HEK293 (cell line): Measurements from ENCODE around the gene C19orf47.

ENCODE experiments used
- CTCF ChIA-PET: fragments of 350-600 bp; formaldehyde crosslinking; extraction: SDS; loops from one replicate; lab custom pipeline; 2021; ENCODE audit warnings: antibody characterized with exemption; lab: Yijun Ruan, JAX
- POLR2A ChIA-PET: fragments of 300-600 bp; formaldehyde crosslinking; extraction: SDS; loops from one replicate; lab custom pipeline; 2020; ENCODE audit warnings: antibody characterized with exemption, inconsistent platforms; lab: Yijun Ruan, JAX
- H3K27ac ChIP-seq: fragments of 200-500 bp; sonication (Bioruptor generic); 2 replicates; pipeline ENCODE4 v1.5.1; 2014; ENCODE audit warnings: low read depth, low read length, control low read depth, inconsistent platforms; ENCODE audit errors: extremely low read depth
- H3K36me3 ChIP-seq, 2 experiments: fragments of 200-500 bp in 1 of 2; sonication (Bioruptor generic) in 1 of 2; 1 replicate in 1 of 2; 2 replicates in 1 of 2; pipeline ENCODE4 v1.5.1; 2014 to 2017; ENCODE audit warnings: inconsistent platforms in 2 of 2, low read length in 2 of 2; ENCODE audit not compliant: control insufficient read depth in 2 of 2, insufficient read depth in 1 of 2
- H3K4me1 ChIP-seq: fragments of 200-500 bp; sonication (Bioruptor generic); 2 replicates; pipeline ENCODE4 v1.5.1; 2014; ENCODE audit warnings: mild to moderate bottlenecking, low read length, inconsistent platforms; ENCODE audit not compliant: control insufficient read depth, insufficient read depth
- H3K4me3 ChIP-seq: 2 replicates; pipeline ENCODE4 v1.5.1; 2011; ENCODE audit warnings: low read depth, mild to moderate bottlenecking, control low read depth, low read length, moderate library complexity
- H3K9me3 ChIP-seq: fragments of 200-500 bp; sonication (Bioruptor generic); 2 replicates; pipeline ENCODE4 v1.5.1; 2014; ENCODE audit warnings: low read depth, low read length, inconsistent platforms; ENCODE audit not compliant: control insufficient read depth, insufficient read depth
- GLI2 ChIP-seq: fragments of 450-650 bp; formaldehyde crosslinking; IDR thresholded peaks from 2 replicates; pipeline ENCODE4; 2017; ENCODE audit warnings: missing biosample characterization, missing genetic modification characterization, low read depth, borderline replicate concordance
- HOXC10 ChIP-seq: sonication (generic); formaldehyde crosslinking; IDR thresholded peaks from 2 replicates; pipeline ENCODE4 v1.8.1; 2023; ENCODE audit warnings: mild to moderate bottlenecking, missing genetic modification reagents
- INSM2 ChIP-seq: fragments of 450-650 bp; formaldehyde crosslinking; IDR thresholded peaks from 2 replicates; pipeline ENCODE4 v1.5.1; 2016; ENCODE audit warnings: missing biosample characterization, missing genetic modification characterization
- MYNN ChIP-seq: fragments of 450-650 bp; formaldehyde crosslinking; IDR thresholded peaks from 2 replicates; pipeline ENCODE4 v1.5.1; 2016; ENCODE audit warnings: missing biosample characterization, missing genetic modification characterization, borderline replicate concordance
- PBX3 ChIP-seq: sonication (generic); formaldehyde crosslinking; IDR thresholded peaks from 2 replicates; pipeline ENCODE4 v1.8.1; 2022; ENCODE audit warnings: mild to moderate bottlenecking, moderate library complexity, missing genetic modification reagents
- SETDB1 ChIP-seq: IDR thresholded peaks from one replicate; pipeline ENCODE4 v1.6.1; 2017; ENCODE audit warnings: mild to moderate bottlenecking, low read length, moderate library complexity, mixed read lengths; ENCODE audit not compliant: insufficient read length
- TRIM28 ChIP-seq: IDR thresholded peaks from 2 replicates; pipeline ENCODE4 v1.6.1; 2011; ENCODE audit warnings: low read length, control low read depth, borderline replicate concordance
- YY1 ChIP-seq: fragments of 450-650 bp; formaldehyde crosslinking; IDR thresholded peaks from 2 replicates; pipeline ENCODE4 v1.5.1; 2018; ENCODE audit warnings: missing biosample characterization, missing genetic modification characterization
- ZBTB11 ChIP-seq: fragments of 450-650 bp; formaldehyde crosslinking; conservative IDR thresholded peaks from 2 replicates; pipeline ENCODE4 v1.5.1; 2016; ENCODE audit warnings: low read depth, missing biosample characterization, missing genetic modification characterization
- ZBTB6 ChIP-seq: fragments of 450-650 bp; formaldehyde crosslinking; IDR thresholded peaks from 2 replicates; pipeline ENCODE4 v1.5.1; 2017; ENCODE audit warnings: missing biosample characterization, missing genetic modification characterization
- ZFP37 ChIP-seq: fragments of 450-650 bp; formaldehyde crosslinking; IDR thresholded peaks from 2 replicates; pipeline ENCODE4 v1.5.1; 2016; ENCODE audit warnings: missing biosample characterization, missing genetic modification characterization
- ZNF10 ChIP-seq: fragments of 450-650 bp; formaldehyde crosslinking; IDR thresholded peaks from 2 replicates; pipeline ENCODE4 v1.5.1; 2017; ENCODE audit warnings: missing biosample characterization, missing genetic modification characterization
- ZNF121 ChIP-seq: fragments of 450-650 bp; formaldehyde crosslinking; IDR thresholded peaks from 2 replicates; pipeline ENCODE4 v1.5.1; 2016; ENCODE audit warnings: missing biosample characterization, missing genetic modification characterization
- ZNF157 ChIP-seq: fragments of 450-650 bp; formaldehyde crosslinking; IDR thresholded peaks from 2 replicates; pipeline ENCODE4 v1.5.1; 2016; ENCODE audit warnings: missing biosample characterization, missing genetic modification characterization
- ZNF202 ChIP-seq: fragments of 450-650 bp; formaldehyde crosslinking; IDR thresholded peaks from 2 replicates; pipeline ENCODE4 v1.5.1; 2016; ENCODE audit warnings: missing biosample characterization, missing genetic modification characterization, borderline replicate concordance
- ZNF24 ChIP-seq: fragments of 450-650 bp; formaldehyde crosslinking; IDR thresholded peaks from 2 replicates; pipeline ENCODE4 v1.5.1; 2016; ENCODE audit warnings: missing biosample characterization, missing genetic modification characterization
- ZNF311 ChIP-seq: fragments of 450-650 bp; formaldehyde crosslinking; IDR thresholded peaks from 2 replicates; pipeline ENCODE4 v1.5.1; 2017; ENCODE audit warnings: missing biosample characterization, missing genetic modification characterization, borderline replicate concordance
- ZNF423 ChIP-seq: fragments of 450-650 bp; formaldehyde crosslinking; IDR thresholded peaks from 2 replicates; pipeline ENCODE4 v1.5.1; 2016; ENCODE audit warnings: missing biosample characterization, missing genetic modification characterization
- ZNF571 ChIP-seq: fragments of 450-650 bp; formaldehyde crosslinking; IDR thresholded peaks from 2 replicates; pipeline ENCODE4 v1.5.0; 2017; ENCODE audit warnings: missing biosample characterization, missing genetic modification characterization
- ZNF580 ChIP-seq: fragments of 450-650 bp; formaldehyde crosslinking; IDR thresholded peaks from 2 replicates; pipeline ENCODE4 v1.5.1; 2016; ENCODE audit warnings: missing biosample characterization, missing genetic modification characterization
- ZNF658 ChIP-seq: fragments of 450-650 bp; formaldehyde crosslinking; IDR thresholded peaks from 2 replicates; pipeline ENCODE4; 2016; ENCODE audit warnings: missing biosample characterization, missing genetic modification characterization
- ZNF677 ChIP-seq: fragments of 450-650 bp; IDR thresholded peaks from 2 replicates; pipeline ENCODE4 v1.5.0; 2018; ENCODE audit warnings: missing biosample characterization, mild to moderate bottlenecking, missing genetic modification characterization, moderate library complexity
- ZNF692 ChIP-seq: fragments of 450-650 bp; formaldehyde crosslinking; IDR thresholded peaks from 2 replicates; pipeline ENCODE4 v1.5.1; 2016; ENCODE audit warnings: missing biosample characterization, missing genetic modification characterization
- ZNF76 ChIP-seq: fragments of 450-650 bp; formaldehyde crosslinking; IDR thresholded peaks from 2 replicates; pipeline ENCODE4; 2016; ENCODE audit warnings: low read depth, missing biosample characterization, missing genetic modification characterization, borderline replicate concordance
- ZNF768 ChIP-seq: fragments of 450-650 bp; formaldehyde crosslinking; IDR thresholded peaks from 2 replicates; pipeline ENCODE4 v1.5.1; 2018; ENCODE audit warnings: missing biosample characterization, mild to moderate bottlenecking, missing genetic modification characterization
- ZNF830 ChIP-seq: fragments of 450-650 bp; IDR thresholded peaks from 2 replicates; pipeline ENCODE4 v1.5.0; 2018; ENCODE audit warnings: missing biosample characterization, missing genetic modification characterization, low read depth, mild to moderate bottlenecking, moderate library complexity
- ZNF837 ChIP-seq: fragments of 450-650 bp; formaldehyde crosslinking; IDR thresholded peaks from 2 replicates; pipeline ENCODE4 v1.5.1; 2016; ENCODE audit warnings: missing biosample characterization, missing genetic modification characterization
- ZNF843 ChIP-seq: fragments of 450-650 bp; formaldehyde crosslinking; IDR thresholded peaks from 2 replicates; pipeline ENCODE4 v1.5.1; 2016; ENCODE audit warnings: missing biosample characterization, missing genetic modification characterization

The C19orf47 gene

GRCh38 chr19:40285353-40286234, 62.6 kb downstream of the C19orf47 start:
- H3K9me3 ChIP-seq = no peaks in the 10 kb centered on the region
- H3K27ac ChIP-seq = peak overlapping the region; percentile 99
- ChIA-PET CTCF (interaction anchor here (0.5 to 1.5 kb wide), 3 partner anchors 20 to 168 kb away, joined by 3 to 7 read pairs (median 3); no protein-coding TSS in a partner anchor), POLR2A (interaction anchor here (0.5 to 3.3 kb wide), 10 partner anchors 9 to 1414 kb away, joined by 3 to 10 read pairs (median 6); partner anchors contain the start of genes C19orf47, PLD3 and SERTAD1)
- peak overlapping the region; percentile 71 for H3K4me3 ChIP-seq
- H3K4me1 ChIP-seq = peaks cover 46% of the 10 kb centered on the region
- peaks cover 21 to 22% of the 10 kb centered on the region in 2 experiments for H3K36me3 ChIP-seq
- TF ChIP-seq ZNF658 (tag by site-specific recombination) (no peak), ZNF580 (tag by site-specific recombination) (peak; percentile 97), ZNF157 (no peak), ZNF311 (tag by site-specific recombination) (no peak), ZFP37 (tag by site-specific recombination) (no peak), ZNF10 (no peak), SETDB1 (no peak), ZNF677 (tag by site-specific recombination) (no peak), TRIM28 (no peak), HOXC10 (CRISPR knock-in tag) (no peak), ZBTB6 (tag by site-specific recombination) (no peak), ZNF24 (tag by site-specific recombination) (0 out of 2 replicates have a peak, but pooled peaks have one; percentile 70), GLI2 (tag by site-specific recombination) (no peak), ZNF843 (tag by site-specific recombination) (peak; percentile 64), ZNF830 (tag by site-specific recombination) (no peak), PBX3 (CRISPR knock-in tag) (no peak), ZNF571 (no peak), ZNF202 (tag by site-specific recombination) (no peak), ZNF768 (tag by site-specific recombination) (0 out of 2 replicates have a peak, but pooled peaks have one; percentile 5), ZBTB11 (tag by site-specific recombination) (peak; percentile 53), INSM2 (tag by site-specific recombination) (no peak), ZNF76 (tag by site-specific recombination) (peak; percentile 94), ZNF837 (tag by site-specific recombination) (no peak), ZNF423 (tag by site-specific recombination) (no peak), MYNN (tag by site-specific recombination) (no peak), ZNF692 (peak; percentile 62), YY1 (tag by site-specific recombination) (no peak), ZNF121 (tag by site-specific recombination) (peak; percentile 84)
